HEK293 (cell line): ENCODE data around the gene RCOR3.

Source experiments
- CTCF ChIA-PET: fragments of 350-600 bp; formaldehyde crosslinking; extraction: SDS; loops from one replicate; lab custom pipeline; 2021; ENCODE audit warnings: antibody characterized with exemption; lab: Yijun Ruan, JAX
- POLR2A ChIA-PET: fragments of 300-600 bp; formaldehyde crosslinking; extraction: SDS; loops from one replicate; lab custom pipeline; 2020; ENCODE audit warnings: antibody characterized with exemption, inconsistent platforms; lab: Yijun Ruan, JAX
- H3K27ac ChIP-seq: fragments of 200-500 bp; sonication (Bioruptor generic); 2 replicates; pipeline ENCODE4 v1.5.1; 2014; ENCODE audit warnings: low read depth, low read length, control low read depth, inconsistent platforms; ENCODE audit errors: extremely low read depth
- H3K36me3 ChIP-seq, 2 experiments: fragments of 200-500 bp in 1 of 2; sonication (Bioruptor generic) in 1 of 2; 1 replicate in 1 of 2; 2 replicates in 1 of 2; pipeline ENCODE4 v1.5.1; 2014 to 2017; ENCODE audit warnings: inconsistent platforms in 2 of 2, low read length in 2 of 2; ENCODE audit not compliant: control insufficient read depth in 2 of 2, insufficient read depth in 1 of 2
- H3K4me1 ChIP-seq: fragments of 200-500 bp; sonication (Bioruptor generic); 2 replicates; pipeline ENCODE4 v1.5.1; 2014; ENCODE audit warnings: mild to moderate bottlenecking, low read length, inconsistent platforms; ENCODE audit not compliant: control insufficient read depth, insufficient read depth
- H3K4me3 ChIP-seq: 2 replicates; pipeline ENCODE4 v1.5.1; 2011; ENCODE audit warnings: low read depth, mild to moderate bottlenecking, control low read depth, low read length, moderate library complexity
- H3K9me3 ChIP-seq: fragments of 200-500 bp; sonication (Bioruptor generic); 2 replicates; pipeline ENCODE4 v1.5.1; 2014; ENCODE audit warnings: low read depth, low read length, inconsistent platforms; ENCODE audit not compliant: control insufficient read depth, insufficient read depth
- FEZF1 ChIP-seq: fragments of 450-650 bp; formaldehyde crosslinking; IDR thresholded peaks from 2 replicates; pipeline ENCODE4 v1.5.1; 2016; ENCODE audit warnings: missing biosample characterization, missing genetic modification characterization
- GLI2 ChIP-seq: fragments of 450-650 bp; formaldehyde crosslinking; IDR thresholded peaks from 2 replicates; pipeline ENCODE4; 2017; ENCODE audit warnings: missing biosample characterization, missing genetic modification characterization, low read depth, borderline replicate concordance
- MYNN ChIP-seq: fragments of 450-650 bp; formaldehyde crosslinking; IDR thresholded peaks from 2 replicates; pipeline ENCODE4 v1.5.1; 2016; ENCODE audit warnings: missing biosample characterization, missing genetic modification characterization, borderline replicate concordance
- SETDB1 ChIP-seq: IDR thresholded peaks from one replicate; pipeline ENCODE4 v1.6.1; 2017; ENCODE audit warnings: mild to moderate bottlenecking, low read length, moderate library complexity, mixed read lengths; ENCODE audit not compliant: insufficient read length
- ZBTB17 ChIP-seq: fragments of 450-650 bp; formaldehyde crosslinking; IDR thresholded peaks from 2 replicates; pipeline ENCODE4 v1.5.1; 2016; ENCODE audit warnings: missing biosample characterization, missing genetic modification characterization
- ZFP3 ChIP-seq: fragments of 450-650 bp; formaldehyde crosslinking; IDR thresholded peaks from 2 replicates; pipeline ENCODE4 v1.5.1; 2016; ENCODE audit warnings: low read depth, missing biosample characterization, missing genetic modification characterization
- ZNF114 ChIP-seq: fragments of 450-650 bp; formaldehyde crosslinking; IDR thresholded peaks from 2 replicates; pipeline ENCODE4 v1.5.0; 2017; ENCODE audit warnings: missing biosample characterization, missing genetic modification characterization
- ZNF16 ChIP-seq: fragments of 450-650 bp; formaldehyde crosslinking; IDR thresholded peaks from 2 replicates; pipeline ENCODE4 v1.5.1; 2016; ENCODE audit warnings: low read depth, missing biosample characterization, missing genetic modification characterization
- ZNF221 ChIP-seq: fragments of 450-650 bp; formaldehyde crosslinking; IDR thresholded peaks from 2 replicates; pipeline ENCODE4 v1.5.1; 2017; ENCODE audit warnings: missing biosample characterization, missing genetic modification characterization, borderline replicate concordance
- ZNF350 ChIP-seq: fragments of 450-650 bp; formaldehyde crosslinking; IDR thresholded peaks from 2 replicates; pipeline ENCODE4 v1.5.0; 2017; ENCODE audit warnings: missing biosample characterization, mild to moderate bottlenecking, missing genetic modification characterization
- ZNF423 ChIP-seq: fragments of 450-650 bp; formaldehyde crosslinking; IDR thresholded peaks from 2 replicates; pipeline ENCODE4 v1.5.1; 2016; ENCODE audit warnings: missing biosample characterization, missing genetic modification characterization
- ZNF555 ChIP-seq: fragments of 450-650 bp; formaldehyde crosslinking; conservative IDR thresholded peaks from 2 replicates; pipeline ENCODE4 v1.5.1; 2017; ENCODE audit warnings: missing biosample characterization, mild to moderate bottlenecking, missing genetic modification characterization, inconsistent platforms
- ZNF560 ChIP-seq: fragments of 450-650 bp; formaldehyde crosslinking; IDR thresholded peaks from 2 replicates; pipeline ENCODE4 v1.5.1; 2017; ENCODE audit warnings: missing biosample characterization, missing genetic modification characterization, borderline replicate concordance
- ZNF660 ChIP-seq: fragments of 450-650 bp; IDR thresholded peaks from 2 replicates; pipeline ENCODE4 v1.5.1; 2018; ENCODE audit warnings: missing biosample characterization, mild to moderate bottlenecking, missing genetic modification characterization
- TF ChIP-seq, protein P1 (sequence below): fragments of 450-650 bp; formaldehyde crosslinking; conservative IDR thresholded peaks from 2 replicates; pipeline ENCODE4 v1.5.1; 2016; ENCODE audit warnings: low read depth, missing biosample characterization, missing genetic modification characterization
- TF ChIP-seq, protein P2 (sequence below): fragments of 450-650 bp; formaldehyde crosslinking; IDR thresholded peaks from 2 replicates; pipeline ENCODE4; 2016; ENCODE audit warnings: missing biosample characterization, missing genetic modification characterization
- TF ChIP-seq, protein P3 (sequence below): fragments of 450-650 bp; formaldehyde crosslinking; IDR thresholded peaks from 2 replicates; pipeline ENCODE4 v1.5.0; 2017; ENCODE audit warnings: missing biosample characterization, missing genetic modification characterization, borderline replicate concordance
- TF ChIP-seq, protein P4 (sequence below): fragments of 450-650 bp; formaldehyde crosslinking; IDR thresholded peaks from 2 replicates; pipeline ENCODE4 v1.5.1; 2016; ENCODE audit warnings: missing biosample characterization, missing genetic modification characterization

RCOR3 gene

DNA sequence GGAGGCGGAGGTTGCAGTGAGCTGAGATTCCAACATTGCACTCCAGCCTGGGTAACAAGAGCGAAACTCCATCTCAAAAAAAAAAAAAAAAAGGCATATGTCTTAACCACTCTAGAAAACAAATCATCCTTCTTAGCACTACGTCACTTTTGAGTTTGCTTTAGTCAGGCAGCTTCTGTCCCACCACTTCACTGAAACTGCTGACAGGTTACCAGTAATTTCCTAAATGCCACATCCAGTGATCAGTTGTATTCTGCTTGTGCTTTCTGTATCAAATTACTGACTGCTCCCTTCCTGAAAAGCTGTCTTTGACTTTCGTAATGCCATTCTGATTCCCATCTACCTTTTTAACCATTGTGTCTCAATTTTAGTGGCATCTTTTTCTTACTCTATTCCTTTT is 21.7 kb downstream of the RCOR3 start:
- Histone ChIP-seq H3K4me1 (no peaks in the 10 kb centered on the region), H3K27ac (no peak overlapping the region), H3K36me3 (peaks cover 25 to 64% of the 10 kb centered on the region in 2 experiments), H3K9me3 (no peaks in the 10 kb centered on the region)
- POLR2A ChIA-PET = no interaction called here
- CTCF ChIA-PET = no interaction called here
- TF ChIP-seq ZNF555 (no peak), FEZF1 (tag by site-specific recombination) (peak; percentile 64; the same call in 1 of the 2 replicates), ZNF423 (tag by site-specific recombination) (no peak), ZNF350 (no peak), ZNF560 (no peak)
- TF ChIP-seq, protein P1, sequence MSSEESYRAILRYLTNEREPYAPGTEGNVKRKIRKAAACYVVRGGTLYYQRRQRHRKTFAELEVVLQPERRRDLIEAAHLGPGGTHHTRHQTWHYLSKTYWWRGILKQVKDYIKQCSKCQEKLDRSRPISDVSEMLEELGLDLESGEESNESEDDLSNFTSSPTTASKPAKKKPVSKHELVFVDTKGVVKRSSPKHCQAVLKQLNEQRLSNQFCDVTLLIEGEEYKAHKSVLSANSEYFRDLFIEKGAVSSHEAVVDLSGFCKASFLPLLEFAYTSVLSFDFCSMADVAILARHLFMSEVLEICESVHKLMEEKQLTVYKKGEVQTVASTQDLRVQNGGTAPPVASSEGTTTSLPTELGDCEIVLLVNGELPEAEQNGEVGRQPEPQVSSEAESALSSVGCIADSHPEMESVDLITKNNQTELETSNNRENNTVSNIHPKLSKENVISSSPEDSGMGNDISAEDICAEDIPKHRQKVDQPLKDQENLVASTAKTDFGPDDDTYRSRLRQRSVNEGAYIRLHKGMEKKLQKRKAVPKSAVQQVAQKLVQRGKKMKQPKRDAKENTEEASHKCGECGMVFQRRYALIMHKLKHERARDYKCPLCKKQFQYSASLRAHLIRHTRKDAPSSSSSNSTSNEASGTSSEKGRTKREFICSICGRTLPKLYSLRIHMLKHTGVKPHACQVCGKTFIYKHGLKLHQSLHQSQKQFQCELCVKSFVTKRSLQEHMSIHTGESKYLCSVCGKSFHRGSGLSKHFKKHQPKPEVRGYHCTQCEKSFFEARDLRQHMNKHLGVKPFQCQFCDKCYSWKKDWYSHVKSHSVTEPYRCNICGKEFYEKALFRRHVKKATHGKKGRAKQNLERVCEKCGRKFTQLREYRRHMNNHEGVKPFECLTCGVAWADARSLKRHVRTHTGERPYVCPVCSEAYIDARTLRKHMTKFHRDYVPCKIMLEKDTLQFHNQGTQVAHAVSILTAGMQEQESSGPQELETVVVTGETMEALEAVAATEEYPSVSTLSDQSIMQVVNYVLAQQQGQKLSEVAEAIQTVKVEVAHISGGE (tag by site-specific recombination) = no peak
- TF ChIP-seq, protein P2, sequence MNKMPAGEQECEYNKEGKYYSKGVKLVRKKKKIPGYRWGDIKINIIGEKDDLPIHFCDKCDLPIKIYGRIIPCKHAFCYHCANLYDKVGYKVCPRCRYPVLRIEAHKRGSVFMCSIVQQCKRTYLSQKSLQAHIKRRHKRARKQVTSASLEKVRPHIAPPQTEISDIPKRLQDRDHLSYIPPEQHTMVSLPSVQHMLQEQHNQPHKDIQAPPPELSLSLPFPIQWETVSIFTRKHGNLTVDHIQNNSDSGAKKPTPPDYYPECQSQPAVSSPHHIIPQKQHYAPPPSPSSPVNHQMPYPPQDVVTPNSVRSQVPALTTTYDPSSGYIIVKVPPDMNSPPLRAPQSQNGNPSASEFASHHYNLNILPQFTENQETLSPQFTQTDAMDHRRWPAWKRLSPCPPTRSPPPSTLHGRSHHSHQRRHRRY (tag by site-specific recombination) = no peak
- TF ChIP-seq, all 188 proteins: peak for 1
- H3K4me3 ChIP-seq = no peak overlapping the region

DNA sequence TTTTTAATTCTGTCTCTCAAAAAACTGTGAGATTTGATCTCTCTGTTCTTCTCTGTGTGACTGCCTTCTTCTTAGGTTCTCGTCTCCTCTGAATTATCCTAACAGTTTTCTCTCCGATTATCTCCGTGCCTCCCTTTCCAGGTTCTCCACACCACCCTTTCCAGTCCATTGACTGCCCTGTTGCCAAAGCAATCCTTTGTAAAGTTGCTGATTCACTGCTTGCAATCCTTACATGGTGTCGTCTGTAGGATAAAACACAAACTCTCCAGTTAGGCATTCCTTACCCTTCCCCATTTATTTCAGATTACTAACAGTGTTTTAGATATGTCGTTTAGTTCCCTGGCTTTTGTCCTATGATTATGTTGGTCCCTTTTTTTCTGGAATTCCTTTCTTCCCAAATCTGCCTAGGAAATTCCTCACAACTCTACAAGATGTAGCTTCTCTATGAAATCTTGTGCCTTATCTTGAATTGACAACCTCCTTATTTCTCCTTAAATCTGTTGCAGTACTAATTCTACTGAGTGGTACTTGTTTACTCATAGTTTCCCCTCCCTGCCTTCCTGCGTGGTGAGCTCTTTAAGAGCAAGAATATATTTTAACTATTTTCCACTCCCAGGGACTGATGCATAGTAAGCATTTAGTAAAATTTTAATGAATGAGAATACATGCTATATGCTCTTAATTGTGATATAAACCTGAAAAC is 22.3 kb downstream of the RCOR3 start:
- Histone ChIP-seq H3K27ac (no peak overlapping the region), H3K36me3 (peaks cover 25 to 61% of the 10 kb centered on the region in 2 experiments), H3K9me3 (no peaks in the 10 kb centered on the region), H3K4me1 (no peaks in the 10 kb centered on the region), H3K4me3 (no peak overlapping the region)
- TF ChIP-seq GLI2 (tag by site-specific recombination) = no peak
- TF ChIP-seq ZBTB17 = 0 out of 2 replicates have a peak, but pooled peaks have one; percentile 23
- POLR2A ChIA-PET = interaction anchor here (0.5 kb wide), 1 partner anchor 21 kb away, joined by 3 read pairs; no protein-coding TSS in a partner anchor
- CTCF ChIA-PET = no interaction called here

DNA sequence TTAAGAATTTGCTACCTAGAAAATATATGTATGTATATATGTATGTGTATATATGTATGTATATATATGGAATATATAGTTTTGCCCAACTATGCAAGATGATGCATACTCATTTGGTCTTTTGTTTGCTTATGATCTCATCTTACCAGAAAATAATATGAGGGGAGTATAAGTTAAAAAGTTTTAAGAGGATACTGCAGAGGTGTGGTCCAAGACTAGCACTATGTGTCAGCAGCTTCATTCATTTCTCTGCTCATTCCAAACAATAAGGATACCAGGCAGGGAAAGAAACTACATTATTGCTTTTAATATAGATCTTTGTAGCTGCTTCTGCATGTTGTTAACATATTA is 22.8 kb downstream of the RCOR3 start:
- Histone ChIP-seq H3K9me3 (no peaks in the 10 kb centered on the region), H3K4me1 (no peaks in the 10 kb centered on the region), H3K27ac (no peak overlapping the region), H3K4me3 (no peak overlapping the region), H3K36me3 (peaks cover 22 to 61% of the 10 kb centered on the region in 2 experiments)
- POLR2A ChIA-PET = interaction anchor here (0.5 kb wide), 1 partner anchor 21 kb away, joined by 3 read pairs; no protein-coding TSS in a partner anchor
- CTCF ChIA-PET = no interaction called here
- TF ChIP-seq GLI2 (tag by site-specific recombination) (no peak), ZNF114 (tag by site-specific recombination) (no peak), MYNN (tag by site-specific recombination) (no peak)

DNA sequence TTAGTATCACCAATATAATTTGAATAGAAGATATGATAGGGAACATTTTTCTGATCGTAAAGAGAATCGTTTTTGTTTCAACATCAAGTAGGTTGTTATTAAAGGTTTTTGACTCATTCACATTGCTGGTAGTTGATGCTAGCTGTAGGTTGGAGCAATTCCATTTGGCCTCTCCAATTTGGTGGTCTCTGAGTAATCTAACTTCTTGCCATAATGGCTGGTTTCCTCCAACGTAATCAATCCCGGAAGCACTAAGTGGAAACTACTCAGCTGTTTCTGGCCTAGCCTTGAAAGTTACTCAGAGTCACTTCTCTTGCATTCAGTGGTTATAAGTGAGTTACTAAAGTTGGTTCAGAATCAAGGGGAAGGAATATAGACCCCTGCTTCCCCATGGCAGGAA is 26.0 kb downstream of the RCOR3 start:
- Histone ChIP-seq H3K4me1 (no peaks in the 10 kb centered on the region), H3K4me3 (no peak overlapping the region), H3K36me3 (peaks cover 27 to 54% of the 10 kb centered on the region in 2 experiments), H3K27ac (no peak overlapping the region), H3K9me3 (no peaks in the 10 kb centered on the region)
- ChIA-PET POLR2A (no interaction called here), CTCF (interaction anchor here (0.5 to 1.7 kb wide), 4 partner anchors 28 to 885 kb away, joined by 3 to 7 read pairs (median 4); no protein-coding TSS in a partner anchor)
- TF ChIP-seq SETDB1 = no peak
- TF ChIP-seq ZFP3 (tag by site-specific recombination) = no peak
- no peak for TF ChIP-seq ZNF16 (tag by site-specific recombination)
- TF ChIP-seq, protein P3, sequence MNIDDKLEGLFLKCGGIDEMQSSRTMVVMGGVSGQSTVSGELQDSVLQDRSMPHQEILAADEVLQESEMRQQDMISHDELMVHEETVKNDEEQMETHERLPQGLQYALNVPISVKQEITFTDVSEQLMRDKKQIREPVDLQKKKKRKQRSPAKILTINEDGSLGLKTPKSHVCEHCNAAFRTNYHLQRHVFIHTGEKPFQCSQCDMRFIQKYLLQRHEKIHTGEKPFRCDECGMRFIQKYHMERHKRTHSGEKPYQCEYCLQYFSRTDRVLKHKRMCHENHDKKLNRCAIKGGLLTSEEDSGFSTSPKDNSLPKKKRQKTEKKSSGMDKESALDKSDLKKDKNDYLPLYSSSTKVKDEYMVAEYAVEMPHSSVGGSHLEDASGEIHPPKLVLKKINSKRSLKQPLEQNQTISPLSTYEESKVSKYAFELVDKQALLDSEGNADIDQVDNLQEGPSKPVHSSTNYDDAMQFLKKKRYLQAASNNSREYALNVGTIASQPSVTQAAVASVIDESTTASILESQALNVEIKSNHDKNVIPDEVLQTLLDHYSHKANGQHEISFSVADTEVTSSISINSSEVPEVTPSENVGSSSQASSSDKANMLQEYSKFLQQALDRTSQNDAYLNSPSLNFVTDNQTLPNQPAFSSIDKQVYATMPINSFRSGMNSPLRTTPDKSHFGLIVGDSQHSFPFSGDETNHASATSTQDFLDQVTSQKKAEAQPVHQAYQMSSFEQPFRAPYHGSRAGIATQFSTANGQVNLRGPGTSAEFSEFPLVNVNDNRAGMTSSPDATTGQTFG (tag by site-specific recombination) = no peak
- TF ChIP-seq, protein P4, sequence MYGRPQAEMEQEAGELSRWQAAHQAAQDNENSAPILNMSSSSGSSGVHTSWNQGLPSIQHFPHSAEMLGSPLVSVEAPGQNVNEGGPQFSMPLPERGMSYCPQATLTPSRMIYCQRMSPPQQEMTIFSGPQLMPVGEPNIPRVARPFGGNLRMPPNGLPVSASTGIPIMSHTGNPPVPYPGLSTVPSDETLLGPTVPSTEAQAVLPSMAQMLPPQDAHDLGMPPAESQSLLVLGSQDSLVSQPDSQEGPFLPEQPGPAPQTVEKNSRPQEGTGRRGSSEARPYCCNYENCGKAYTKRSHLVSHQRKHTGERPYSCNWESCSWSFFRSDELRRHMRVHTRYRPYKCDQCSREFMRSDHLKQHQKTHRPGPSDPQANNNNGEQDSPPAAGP = no peak
- TF ChIP-seq ZNF221 (tag by site-specific recombination) = no peak
- TF ChIP-seq ZNF660 (tag by site-specific recombination) = no peak
- no peak for TF ChIP-seq ZNF423 (tag by site-specific recombination)
